GM12875 (cell line): ENCODE measurements around the gene MRPL24.
A peak's percentile ranks its signal among the peaks of the same experiment; 100 is the strongest.

ENCODE experiments used
- H3K4me3 ChIP-seq: one replicate; pipeline ENCODE4 v1.5.1; 2011; ENCODE audit warnings: low read depth, low read length, control low read depth
- CTCF ChIP-seq: IDR thresholded peaks from 2 replicates; pipeline ENCODE4 v1.5.1; 2011; ENCODE audit warnings: low read depth, mild to moderate bottlenecking, control low read depth, inconsistent platforms, low read length, moderate library complexity, borderline replicate concordance; ENCODE audit not compliant: insufficient read depth

Gene MRPL24

GRCh38 chr1:156777573-156777972 is 36.7 kb upstream of the MRPL24 start:
- TF ChIP-seq CTCF, result no peak
- H3K4me3 ChIP-seq, result no peak overlapping the region

- H3K4me3 ChIP-seq, result no peak overlapping the region
These were observed 36.1 kb upstream of the MRPL24 start for GRCh38 chr1:156776942-156777341.

GRCh38 chr1:156775799-156776198 is 34.9 kb upstream of the MRPL24 start:
- H3K4me3 ChIP-seq, result no peak overlapping the region
- no peak for TF ChIP-seq CTCF

More at GRCh38 chr1:156776942-156777341, 36.1 kb upstream of the MRPL24 start:
- TF ChIP-seq CTCF, result no peak

- H3K4me3 ChIP-seq, result no peak overlapping the region
- no peak for TF ChIP-seq CTCF
These were observed 32.7 kb upstream of the MRPL24 start for GRCh38 chr1:156773607-156774006.

GRCh38 chr1:156772728-156773497 is 32.0 kb upstream of the MRPL24 start:
- no peak for TF ChIP-seq CTCF
- no peak overlapping the region for H3K4me3 ChIP-seq

GRCh38 chr1:156772222-156772621 is 31.3 kb upstream of the MRPL24 start:
- TF ChIP-seq CTCF, result no peak
- H3K4me3 ChIP-seq, result no peak overlapping the region

- no peak for TF ChIP-seq CTCF
- H3K4me3 ChIP-seq, result peak overlapping the region; percentile 98
These were observed 27.9 kb upstream of the MRPL24 start for GRCh38 chr1:156768610-156769295.
